H7 (cell line): Measurements from ENCODE around the gene PLXNB3. TPM values are rescaled to one million over a fixed set of nuclear protein-coding genes. Genes with fewer than 3 reads are reported as not detected.
"Not testable (repeated sequence)": the region's sequence is repeated elsewhere in the genome, so short reads cannot be mapped to it uniquely, and the experiment has no call there.

ENCODE experiments used
- DNase-seq: peaks from one replicate; pipeline ENCODE4 v3.0.0; 2012
- H3K27me3 ChIP-seq: 2 replicates; pipeline ENCODE4 v1.6.0; 2011; ENCODE audit warnings: mild to moderate bottlenecking, low read length; ENCODE audit not compliant: control insufficient read depth, insufficient read depth
- H3K36me3 ChIP-seq: replicated peaks from 2 replicates; pipeline ENCODE4 v1.5.1; 2011; ENCODE audit warnings: low read length; ENCODE audit not compliant: control insufficient read depth, insufficient read depth
- H3K4me3 ChIP-seq: 2 replicates; pipeline ENCODE4 v1.5.1; 2011; ENCODE audit warnings: low read depth, mild to moderate bottlenecking, control low read depth, low read length, moderate library complexity; ENCODE audit not compliant: insufficient read depth
- total RNA-seq: library from RNA; depleted of rRNA; stranded (reverse); fragments of >200 nt; shearing (Covaris generic); gene quantifications from 2 replicates; pipeline ENCODE4 v1.2.3, GENCODE V29; 2014

PLXNB3 gene
- total RNA-seq, 1 experiment from 2014 or later = not detected

GRCh38 chrX:153727123-153727931 is 36.7 kb upstream of the PLXNB3 start:
- no peak for DNase-seq
- 0 out of 2 replicates have a peak, but pooled peaks cover 2% of the 10 kb centered on the region for H3K36me3 ChIP-seq
- no peaks in the 10 kb centered on the region for H3K27me3 ChIP-seq
- no peak overlapping the region for H3K4me3 ChIP-seq

GRCh38 chrX:153728095-153728494 is 36.0 kb upstream of the PLXNB3 start:
- Histone ChIP-seq H3K27me3 (no peaks in the 10 kb centered on the region), H3K36me3 (no peaks in the 10 kb centered on the region), H3K4me3 (no peak overlapping the region)
- DNase-seq = peak; percentile 43

- no peak for DNase-seq
- Histone ChIP-seq H3K4me3 (no peak overlapping the region), H3K27me3 (no peaks in the 10 kb centered on the region), H3K36me3 (no peaks in the 10 kb centered on the region)
Measured at GRCh38 chrX:153728951-153729631, 35.0 kb upstream of the PLXNB3 start.

GRCh38 chrX:153730115-153730514 is 33.9 kb upstream of the PLXNB3 start:
- H3K4me3 ChIP-seq, DNase-seq, H3K27me3 ChIP-seq, H3K36me3 ChIP-seq: not testable (repeated sequence)

DNA sequence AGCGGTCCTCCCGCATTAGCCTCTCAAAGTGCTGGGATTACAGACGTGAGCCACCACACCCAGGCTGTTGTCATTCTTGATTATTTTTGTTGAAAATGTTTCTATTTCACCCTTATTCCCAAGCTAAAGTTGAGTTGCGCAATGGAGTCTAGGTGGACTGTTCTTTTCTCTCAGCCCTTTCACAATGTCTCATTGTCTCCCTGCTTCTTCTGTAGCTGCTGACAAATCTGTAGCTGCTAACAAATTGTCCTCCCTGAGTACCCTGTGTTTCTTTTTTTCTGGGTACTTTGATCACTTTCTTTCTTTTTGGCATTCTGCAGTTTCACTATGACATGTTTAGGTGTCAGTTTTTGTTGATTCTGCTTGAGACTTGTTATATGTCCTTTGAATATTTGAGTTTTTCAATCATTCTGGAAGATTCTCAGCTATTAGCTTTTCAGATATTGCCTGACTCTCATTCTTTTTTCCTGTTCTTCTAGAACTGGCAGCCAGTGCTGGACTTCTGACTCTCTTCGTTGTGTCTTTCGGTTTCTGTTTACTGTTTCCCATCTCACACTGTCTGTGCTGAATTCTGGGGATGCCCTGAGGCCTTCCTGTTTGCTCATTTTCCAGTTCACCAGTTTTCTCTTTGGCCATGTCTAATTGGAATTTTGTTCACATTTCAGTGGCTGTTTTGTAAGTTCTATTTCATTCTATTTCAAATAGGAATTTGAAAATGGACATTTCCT is 32.8 kb upstream of the PLXNB3 start:
- no peaks in the 10 kb centered on the region for H3K36me3 ChIP-seq
- no peak for DNase-seq
- H3K27me3 ChIP-seq = no peaks in the 10 kb centered on the region
- no peak overlapping the region for H3K4me3 ChIP-seq

DNA sequence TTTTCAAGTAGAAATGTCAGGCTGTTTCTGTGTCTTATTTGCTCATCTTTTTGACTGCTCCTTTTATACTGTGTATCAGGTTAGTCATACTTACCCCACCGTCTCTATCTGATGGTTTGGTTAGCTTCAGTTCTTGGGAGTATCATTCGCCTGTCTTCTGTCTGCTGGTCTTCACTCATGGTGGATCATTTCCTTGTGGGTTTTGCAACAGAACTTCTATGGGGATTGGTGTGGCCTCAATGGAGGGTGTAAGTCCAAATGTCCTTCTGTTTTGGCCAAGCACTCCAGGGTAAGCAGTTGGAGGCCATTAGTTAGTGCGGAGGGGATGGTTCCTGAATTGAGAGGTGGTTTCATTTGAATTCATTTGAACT is 32.2 kb upstream of the PLXNB3 start:
- H3K4me3 ChIP-seq = no peak overlapping the region
- H3K27me3 ChIP-seq = no peaks in the 10 kb centered on the region
- no peaks in the 10 kb centered on the region for H3K36me3 ChIP-seq
- DNase-seq = no peak

DNA sequence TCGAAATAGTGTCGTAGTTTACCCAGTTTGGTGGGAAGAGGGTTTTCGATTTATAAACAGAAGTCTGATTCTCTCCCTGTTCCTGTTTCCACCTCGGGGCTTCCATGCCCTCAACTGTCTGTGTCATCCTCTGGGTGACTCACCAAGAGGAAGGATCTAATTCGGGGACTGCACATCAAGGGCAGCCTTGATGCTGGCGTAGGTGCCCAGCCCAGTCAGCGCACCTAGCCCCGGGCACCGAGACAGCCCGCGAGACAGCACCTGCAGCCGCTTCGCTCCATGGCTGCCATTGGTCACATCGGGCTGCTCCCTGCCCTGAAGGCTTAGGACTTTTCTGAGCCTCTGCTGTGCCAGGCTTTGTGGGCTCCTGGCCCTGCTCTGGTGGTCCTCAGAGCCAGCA is 31.6 kb upstream of the PLXNB3 start:
- Histone ChIP-seq H3K4me3 (no peak overlapping the region), H3K36me3 (no peaks in the 10 kb centered on the region), H3K27me3 (no peaks in the 10 kb centered on the region)
- peak; percentile 38 for DNase-seq

DNA sequence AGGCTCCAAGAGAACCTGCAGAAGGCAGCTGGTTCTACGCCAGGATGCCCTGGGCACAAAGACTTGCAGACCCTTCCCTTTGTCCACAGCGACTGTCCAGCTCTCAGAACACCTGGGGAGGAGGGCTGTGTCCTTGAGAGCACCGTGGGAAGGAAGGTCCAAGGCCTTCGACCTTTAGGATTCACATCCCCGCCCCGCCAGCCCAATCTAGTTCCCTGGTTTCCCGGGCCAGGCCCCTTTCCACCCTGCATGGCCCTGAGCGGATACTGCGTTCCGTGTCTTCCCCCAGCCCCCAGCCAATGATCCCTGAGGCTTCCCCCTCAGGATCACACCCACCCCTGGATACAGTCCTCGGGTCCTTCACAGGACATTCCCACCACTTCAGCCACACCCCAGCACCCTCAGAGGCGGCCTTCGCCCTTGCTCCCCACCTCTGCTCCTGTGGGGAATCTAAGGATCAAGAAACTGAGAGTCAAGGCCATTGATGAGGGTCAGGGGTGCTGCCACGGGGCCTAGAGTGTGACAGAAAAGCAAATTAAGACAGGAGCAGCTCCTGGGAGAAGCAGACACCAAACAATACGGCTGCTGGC is 30.3 kb upstream of the PLXNB3 start:
- peak; percentile 37 for DNase-seq
- H3K27me3 ChIP-seq = no peaks in the 10 kb centered on the region
- no peak overlapping the region for H3K4me3 ChIP-seq
- no peaks in the 10 kb centered on the region for H3K36me3 ChIP-seq

- Histone ChIP-seq H3K36me3 (no peaks in the 10 kb centered on the region), H3K4me3 (no peak overlapping the region), H3K27me3 (no peaks in the 10 kb centered on the region)
- no peak for DNase-seq
Measured at GRCh38 chrX:153734871-153735270, 29.2 kb upstream of the PLXNB3 start.

- H3K36me3 ChIP-seq = no peaks in the 10 kb centered on the region
- peak; percentile 62 for DNase-seq
- no peak overlapping the region for H3K4me3 ChIP-seq
- H3K27me3 ChIP-seq = no peaks in the 10 kb centered on the region
Measured at GRCh38 chrX:153735274-153735673, 28.8 kb upstream of the PLXNB3 start.

DNA sequence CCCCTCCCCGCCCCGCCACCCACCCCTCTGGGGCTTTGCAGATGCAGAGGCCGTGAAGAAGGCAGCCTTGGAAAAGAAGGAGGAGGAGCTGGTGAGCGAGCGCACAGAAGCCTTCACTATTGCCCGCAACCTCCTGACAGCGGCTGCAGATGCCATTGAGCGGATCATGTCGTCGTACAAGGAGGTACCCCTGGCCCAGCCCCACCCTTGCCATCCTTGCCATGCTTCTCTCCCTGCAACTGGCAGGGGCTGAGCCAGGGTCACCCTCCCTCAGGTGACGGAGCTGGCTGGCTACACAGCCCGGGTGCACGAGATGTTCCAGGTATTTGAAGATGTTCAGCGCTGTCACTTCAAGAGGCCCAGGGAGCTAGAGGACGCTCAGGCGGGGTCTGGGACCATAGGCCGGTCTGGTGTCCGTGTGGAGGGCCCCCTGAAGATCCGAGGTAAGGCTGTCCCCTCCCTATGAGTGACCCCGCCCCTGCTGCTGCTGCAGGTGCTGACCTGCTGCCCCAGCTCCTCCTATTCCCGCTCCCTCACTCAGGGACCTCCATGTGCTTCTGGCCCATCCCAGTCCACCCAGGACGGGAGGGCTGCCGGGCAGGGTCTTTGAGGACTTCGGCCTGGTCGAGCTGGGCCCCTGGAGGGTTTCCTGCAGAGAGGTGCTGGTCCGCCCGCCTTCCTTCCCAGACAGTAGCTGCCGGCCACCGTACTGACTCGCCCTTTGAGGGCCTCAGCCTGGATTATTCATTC is 27.8 kb upstream of the PLXNB3 start:
- DNase-seq = peak; percentile 64
- Histone ChIP-seq H3K4me3 (no peak overlapping the region), H3K27me3 (no peaks in the 10 kb centered on the region), H3K36me3 (no peaks in the 10 kb centered on the region)

- H3K27me3 ChIP-seq = no peaks in the 10 kb centered on the region
- H3K4me3 ChIP-seq = no peak overlapping the region
- DNase-seq = peak; percentile 42
- no peaks in the 10 kb centered on the region for H3K36me3 ChIP-seq
Measured at GRCh38 chrX:153736871-153737441, 27.1 kb upstream of the PLXNB3 start.

DNA sequence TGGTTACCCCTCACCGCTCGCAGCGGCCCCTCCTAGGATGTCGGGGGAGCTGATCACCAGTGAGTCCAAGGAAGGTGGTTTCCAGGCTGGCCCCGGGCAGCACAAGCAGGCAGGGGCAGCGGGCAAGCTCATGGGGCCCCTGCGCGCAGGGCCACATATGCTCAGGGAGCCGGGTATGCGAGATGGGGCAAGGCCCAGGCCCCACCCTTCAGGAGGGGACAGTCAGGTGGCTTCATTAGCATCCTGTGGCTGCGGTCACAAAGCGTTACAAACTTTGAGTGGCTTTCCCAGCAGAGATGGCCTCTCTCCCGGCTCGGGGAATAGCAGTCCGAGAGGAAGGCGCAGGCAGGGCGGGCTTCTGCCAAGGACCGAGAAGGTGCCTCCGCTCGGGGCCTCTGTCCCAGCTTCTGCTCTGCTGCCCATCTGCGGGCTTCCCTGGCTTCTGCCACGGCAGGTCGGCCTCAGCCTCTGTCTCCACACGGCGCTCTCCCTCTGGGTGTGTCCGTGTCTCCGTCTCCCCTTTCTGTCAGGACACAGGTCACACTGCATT is 25.9 kb upstream of the PLXNB3 start:
- Histone ChIP-seq H3K36me3 (no peaks in the 10 kb centered on the region), H3K4me3 (no peak overlapping the region), H3K27me3 (no peaks in the 10 kb centered on the region)
- DNase-seq = peak; percentile 49
